ENCODE measurements around the gene TRPV5. TPM values are rescaled to one million over a fixed set of nuclear protein-coding genes. Genes with fewer than 3 reads are reported as not detected.
"Not testable (repeated sequence)": the region's sequence is repeated elsewhere in the genome, so short reads cannot be mapped to it uniquely, and the experiment has no call there.

The TRPV5 gene
- 1 to 10 TPM in 1 of 3 donors, under 1 TPM in 1, not detected in 1; 0.15 to 1.3 TPM for total RNA-seq

- no peak within 1 kb of the TSS for H3K4me3 ChIP-seq
- no peak for DNase-seq (ENCODE audit: low spot score in 2 of 2)
- no peaks in the 10 kb centered on the region for H3K4me1 ChIP-seq
- TF ChIP-seq POLR2A (IDR thresholded peaks at IDR 0.05) (no peak), POLR2AphosphoS5 (IDR thresholded peaks at IDR 0.05) (no peak)
- TF ChIP-seq, protein P1, sequence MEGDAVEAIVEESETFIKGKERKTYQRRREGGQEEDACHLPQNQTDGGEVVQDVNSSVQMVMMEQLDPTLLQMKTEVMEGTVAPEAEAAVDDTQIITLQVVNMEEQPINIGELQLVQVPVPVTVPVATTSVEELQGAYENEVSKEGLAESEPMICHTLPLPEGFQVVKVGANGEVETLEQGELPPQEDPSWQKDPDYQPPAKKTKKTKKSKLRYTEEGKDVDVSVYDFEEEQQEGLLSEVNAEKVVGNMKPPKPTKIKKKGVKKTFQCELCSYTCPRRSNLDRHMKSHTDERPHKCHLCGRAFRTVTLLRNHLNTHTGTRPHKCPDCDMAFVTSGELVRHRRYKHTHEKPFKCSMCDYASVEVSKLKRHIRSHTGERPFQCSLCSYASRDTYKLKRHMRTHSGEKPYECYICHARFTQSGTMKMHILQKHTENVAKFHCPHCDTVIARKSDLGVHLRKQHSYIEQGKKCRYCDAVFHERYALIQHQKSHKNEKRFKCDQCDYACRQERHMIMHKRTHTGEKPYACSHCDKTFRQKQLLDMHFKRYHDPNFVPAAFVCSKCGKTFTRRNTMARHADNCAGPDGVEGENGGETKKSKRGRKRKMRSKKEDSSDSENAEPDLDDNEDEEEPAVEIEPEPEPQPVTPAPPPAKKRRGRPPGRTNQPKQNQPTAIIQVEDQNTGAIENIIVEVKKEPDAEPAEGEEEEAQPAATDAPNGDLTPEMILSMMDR (IDR thresholded peaks at IDR 0.05) = no peak
- intact Hi-C loops (cut with DNase I; ENCODE audit: low total_unique reads) = no loop called here
- no peaks in the 10 kb centered on the region for H3K9me3 ChIP-seq
- H3K36me3 ChIP-seq = no peaks in the 10 kb centered on the region
- H3K27ac ChIP-seq = no peak within 1 kb of the TSS
- H3K27me3 ChIP-seq = no peaks in the 10 kb centered on the region
Measured at GRCh38 chr7:142933624-142934023, at the start of gene TRPV5. Gene TRPV5 (minus strand): TSS chr7:142933746. CDS start chr7:142933459, 287 bp downstream.

- H3K9me3 ChIP-seq = peaks cover 0 to 18% of the 10 kb centered on the region in 2 donors
- DNase-seq (ENCODE audit: low spot score in 2 of 2); H3K4me1 ChIP-seq; H3K27me3 ChIP-seq; H3K36me3 ChIP-seq; H3K4me3 ChIP-seq; H3K27ac ChIP-seq; intact Hi-C loops (cut with DNase I; ENCODE audit: low total_unique reads): not testable (repeated sequence)
Measured at GRCh38 chr7:142978402-142978801, 44.9 kb upstream of the TRPV5 start.

- intact Hi-C loops (cut with DNase I; ENCODE audit: low total_unique reads) = no loop called here
- H3K4me3 ChIP-seq = no peak overlapping the region
- TF ChIP-seq, protein P1 (IDR thresholded peaks at IDR 0.05) = no peak
- no peak for TF ChIP-seq POLR2AphosphoS5 (IDR thresholded peaks at IDR 0.05)
- TF ChIP-seq POLR2A (IDR thresholded peaks at IDR 0.05) = no peak
- H3K36me3 ChIP-seq = no peaks in the 10 kb centered on the region
- H3K27me3 ChIP-seq = no peaks in the 10 kb centered on the region
- no peak overlapping the region for H3K27ac ChIP-seq
- H3K9me3 ChIP-seq = peaks cover 0 to 11% of the 10 kb centered on the region in 2 donors
- H3K4me1 ChIP-seq = no peaks in the 10 kb centered on the region
- no peak for DNase-seq (ENCODE audit: low spot score in 2 of 2)
Measured at GRCh38 chr7:142974626-142975025, 41.1 kb upstream of the TRPV5 start.

- H3K36me3 ChIP-seq = no peaks in the 10 kb centered on the region
- peaks cover 0 to 4% of the 10 kb centered on the region in 2 donors for H3K27me3 ChIP-seq
- no peak for DNase-seq (ENCODE audit: low spot score in 2 of 2)
- no peak overlapping the region for H3K27ac ChIP-seq
- intact Hi-C loops (cut with DNase I; ENCODE audit: low total_unique reads) = no loop called here
- H3K4me3 ChIP-seq = no peak overlapping the region
- H3K4me1 ChIP-seq = no peaks in the 10 kb centered on the region
- no peaks in the 10 kb centered on the region for H3K9me3 ChIP-seq
- TF ChIP-seq POLR2A (IDR thresholded peaks at IDR 0.05) = no peak
- TF ChIP-seq, protein P1 (IDR thresholded peaks at IDR 0.05) = no peak
- TF ChIP-seq POLR2AphosphoS5 (IDR thresholded peaks at IDR 0.05) = no peak
Measured at GRCh38 chr7:142969183-142969582, 35.6 kb upstream of the TRPV5 start.

DNA sequence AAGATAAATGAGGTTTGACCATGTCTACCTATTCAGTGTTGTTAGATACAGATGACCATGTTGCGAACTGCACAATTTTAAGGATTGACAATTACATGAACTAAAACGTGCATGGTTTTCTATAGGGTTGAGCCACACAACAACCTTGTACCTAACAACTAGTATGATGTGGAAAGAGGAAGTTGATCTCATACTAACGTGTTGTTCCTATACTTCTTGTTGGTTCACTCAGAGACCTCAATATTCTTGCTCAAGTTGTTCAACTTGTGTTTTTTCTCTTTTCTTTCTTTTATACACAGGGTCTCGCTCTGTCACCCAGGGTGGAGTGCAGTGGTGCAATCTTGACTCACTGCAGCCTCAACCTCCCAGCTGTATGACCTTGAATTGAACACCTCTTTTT, 34.7 kb upstream of the TRPV5 start:
- no peak overlapping the region for H3K27ac ChIP-seq
- TF ChIP-seq POLR2A (IDR thresholded peaks at IDR 0.05) (no peak), POLR2AphosphoS5 (IDR thresholded peaks at IDR 0.05) (no peak)
- TF ChIP-seq, protein P1 (IDR thresholded peaks at IDR 0.05) = no peak
- H3K4me3 ChIP-seq = no peak overlapping the region
- H3K36me3 ChIP-seq = no peaks in the 10 kb centered on the region
- peaks cover 0 to 4% of the 10 kb centered on the region in 2 donors for H3K27me3 ChIP-seq
- no peaks in the 10 kb centered on the region for H3K4me1 ChIP-seq
- H3K9me3 ChIP-seq = no peaks in the 10 kb centered on the region
- DNase-seq (ENCODE audit: low spot score in 2 of 2) = no peak
- intact Hi-C loops (cut with DNase I; ENCODE audit: low total_unique reads) = no loop called here
